Eye (tissue), 1 donor: Measurements from ENCODE around the gene ADGRB2.

Experiments
- DNase-seq: peaks from one replicate; pipeline ENCODE4 v3.0.0-alpha.2; 2015

The ADGRB2 gene, protein sequence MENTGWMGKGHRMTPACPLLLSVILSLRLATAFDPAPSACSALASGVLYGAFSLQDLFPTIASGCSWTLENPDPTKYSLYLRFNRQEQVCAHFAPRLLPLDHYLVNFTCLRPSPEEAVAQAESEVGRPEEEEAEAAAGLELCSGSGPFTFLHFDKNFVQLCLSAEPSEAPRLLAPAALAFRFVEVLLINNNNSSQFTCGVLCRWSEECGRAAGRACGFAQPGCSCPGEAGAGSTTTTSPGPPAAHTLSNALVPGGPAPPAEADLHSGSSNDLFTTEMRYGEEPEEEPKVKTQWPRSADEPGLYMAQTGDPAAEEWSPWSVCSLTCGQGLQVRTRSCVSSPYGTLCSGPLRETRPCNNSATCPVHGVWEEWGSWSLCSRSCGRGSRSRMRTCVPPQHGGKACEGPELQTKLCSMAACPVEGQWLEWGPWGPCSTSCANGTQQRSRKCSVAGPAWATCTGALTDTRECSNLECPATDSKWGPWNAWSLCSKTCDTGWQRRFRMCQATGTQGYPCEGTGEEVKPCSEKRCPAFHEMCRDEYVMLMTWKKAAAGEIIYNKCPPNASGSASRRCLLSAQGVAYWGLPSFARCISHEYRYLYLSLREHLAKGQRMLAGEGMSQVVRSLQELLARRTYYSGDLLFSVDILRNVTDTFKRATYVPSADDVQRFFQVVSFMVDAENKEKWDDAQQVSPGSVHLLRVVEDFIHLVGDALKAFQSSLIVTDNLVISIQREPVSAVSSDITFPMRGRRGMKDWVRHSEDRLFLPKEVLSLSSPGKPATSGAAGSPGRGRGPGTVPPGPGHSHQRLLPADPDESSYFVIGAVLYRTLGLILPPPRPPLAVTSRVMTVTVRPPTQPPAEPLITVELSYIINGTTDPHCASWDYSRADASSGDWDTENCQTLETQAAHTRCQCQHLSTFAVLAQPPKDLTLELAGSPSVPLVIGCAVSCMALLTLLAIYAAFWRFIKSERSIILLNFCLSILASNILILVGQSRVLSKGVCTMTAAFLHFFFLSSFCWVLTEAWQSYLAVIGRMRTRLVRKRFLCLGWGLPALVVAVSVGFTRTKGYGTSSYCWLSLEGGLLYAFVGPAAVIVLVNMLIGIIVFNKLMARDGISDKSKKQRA (N-terminal part only)

DNA sequence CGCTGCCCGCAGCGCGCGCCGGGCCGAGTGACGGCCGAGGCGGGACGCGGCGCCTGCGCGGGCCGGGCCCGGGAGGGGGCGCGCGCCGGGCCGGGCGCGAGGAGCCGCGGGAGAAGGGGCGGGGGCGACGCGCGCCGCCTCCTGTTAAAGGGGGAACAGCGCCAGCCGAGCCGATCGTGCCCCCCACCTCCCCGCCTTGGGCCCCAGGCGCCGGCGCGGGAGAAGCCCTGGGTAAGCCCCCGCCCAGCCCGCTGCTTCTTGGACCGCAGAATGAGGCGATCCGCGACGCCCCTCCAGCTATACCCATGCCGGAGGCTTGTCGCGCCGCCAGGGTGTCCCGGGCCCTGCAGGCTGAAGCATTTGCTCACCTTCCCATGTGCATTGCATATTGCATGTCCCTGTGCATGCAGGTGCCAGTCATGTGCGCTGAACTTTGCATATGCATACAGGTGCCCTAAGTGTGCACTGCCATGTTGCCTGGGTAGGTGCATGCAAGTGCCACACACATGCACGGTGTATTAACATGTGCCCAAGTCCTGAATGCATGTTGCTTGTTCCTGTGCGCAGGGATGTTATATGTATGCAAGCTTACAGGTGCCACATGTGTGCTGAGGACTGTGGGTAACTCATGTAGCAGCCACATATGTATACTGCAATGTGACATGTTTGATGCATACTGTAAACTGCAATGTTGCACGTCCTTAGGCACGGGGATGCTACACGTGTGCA is at the start of gene ADGRB2:
TSS of gene ADGRB2 (minus strand) at position 29 of the 729 bp plus-strand sequence. CDS start 7,119 bp downstream, outside the sequence.
- DNase-seq = peak; percentile 75

DNA sequence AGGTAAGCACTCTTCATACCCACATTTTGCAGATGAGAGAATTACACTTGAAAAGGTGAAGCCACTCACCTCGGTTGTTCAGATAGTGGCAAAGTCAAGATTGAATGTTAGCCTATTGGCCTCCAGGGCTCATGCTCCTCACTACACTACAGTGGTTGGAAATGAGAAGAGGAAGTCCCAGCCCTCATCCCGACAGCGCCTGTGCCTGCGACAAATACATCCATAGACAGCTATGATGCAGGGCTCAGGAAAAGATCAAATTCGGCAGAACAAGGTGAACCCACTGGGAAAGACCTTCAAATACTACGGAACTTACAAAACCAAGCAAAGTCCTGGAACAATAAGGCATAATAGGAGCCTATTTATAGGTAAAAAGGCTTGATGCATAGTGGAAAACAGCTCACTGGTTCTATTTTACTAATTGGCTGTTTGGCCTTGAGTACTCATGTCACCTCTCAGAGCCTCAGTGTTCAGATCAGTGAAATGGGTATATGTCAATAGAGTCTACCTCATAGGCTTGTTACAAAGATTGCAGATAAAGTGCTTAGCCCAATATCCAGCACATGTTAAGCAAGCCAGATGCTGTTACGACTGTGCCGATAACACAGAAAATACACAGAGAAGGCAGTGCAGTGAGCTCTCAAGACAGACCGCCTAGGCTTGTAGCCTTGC is 48.2 kb upstream of the ADGRB2 start:
- DNase-seq = no peak

DNA sequence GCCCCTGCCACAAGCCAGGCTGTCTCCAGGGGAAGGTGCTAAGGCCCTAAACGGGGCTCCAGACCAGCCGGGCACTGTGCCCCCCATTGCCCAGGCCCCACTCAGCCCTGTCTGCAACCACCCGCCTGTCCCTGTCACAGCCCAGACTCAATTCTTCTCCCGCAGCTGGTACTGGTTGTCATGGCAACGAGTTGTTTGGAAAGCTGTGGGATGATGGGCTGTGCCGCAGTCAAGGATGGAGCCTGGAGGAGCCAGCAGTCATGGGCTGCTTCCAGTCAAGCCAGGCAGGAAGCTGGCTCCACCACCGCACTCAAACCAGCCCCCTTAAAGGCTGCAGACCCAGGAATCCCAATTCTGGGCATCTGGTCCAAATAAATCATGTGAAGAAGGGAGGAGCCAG is 47.5 kb upstream of the ADGRB2 start:
- DNase-seq = peak; percentile 94

- no peak for DNase-seq
These were observed 45.6 kb upstream of the ADGRB2 start for GRCh38 chr1:31809698-31810097.

- no peak for DNase-seq
These were observed 43.3 kb upstream of the ADGRB2 start for GRCh38 chr1:31807273-31808048.

DNA sequence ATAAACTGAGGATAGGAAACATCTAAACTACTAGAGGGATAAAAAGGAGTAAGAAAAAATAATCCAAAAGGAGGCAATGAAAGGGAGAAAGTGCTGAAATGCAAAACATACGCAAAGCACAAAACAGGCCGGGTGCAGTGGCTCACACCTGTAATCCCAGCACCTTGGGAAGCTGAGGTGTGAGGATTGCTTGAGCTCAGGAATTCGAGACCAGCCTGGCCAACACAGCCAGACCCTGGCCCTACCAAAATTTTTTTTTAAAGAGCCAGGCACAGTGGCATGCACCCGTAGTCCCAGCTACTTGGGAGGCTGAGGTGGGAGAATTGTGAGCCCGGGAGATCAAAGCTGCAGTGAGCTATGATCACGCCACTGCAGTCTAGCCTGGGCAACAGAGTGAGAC is 41.2 kb upstream of the ADGRB2 start:
- no peak for DNase-seq

DNA sequence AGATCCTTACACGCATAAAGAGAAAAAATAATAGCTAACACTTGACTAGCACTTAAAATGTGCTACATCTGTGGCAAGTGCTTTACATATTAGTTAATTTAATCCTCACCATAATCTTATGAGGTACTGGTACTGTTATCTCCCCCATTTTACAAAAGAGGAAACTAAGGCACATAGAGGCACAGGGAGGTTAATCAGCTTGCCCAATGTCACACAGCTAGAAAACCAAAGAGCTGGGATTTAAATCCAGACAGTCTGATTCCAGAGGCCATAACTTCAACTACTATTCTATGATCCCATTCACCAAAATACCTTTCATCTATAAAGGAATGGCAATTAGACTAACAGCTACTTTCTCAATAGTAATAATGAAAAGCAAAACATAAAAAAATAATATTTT is 40.0 kb upstream of the ADGRB2 start:
- no peak for DNase-seq

DNA sequence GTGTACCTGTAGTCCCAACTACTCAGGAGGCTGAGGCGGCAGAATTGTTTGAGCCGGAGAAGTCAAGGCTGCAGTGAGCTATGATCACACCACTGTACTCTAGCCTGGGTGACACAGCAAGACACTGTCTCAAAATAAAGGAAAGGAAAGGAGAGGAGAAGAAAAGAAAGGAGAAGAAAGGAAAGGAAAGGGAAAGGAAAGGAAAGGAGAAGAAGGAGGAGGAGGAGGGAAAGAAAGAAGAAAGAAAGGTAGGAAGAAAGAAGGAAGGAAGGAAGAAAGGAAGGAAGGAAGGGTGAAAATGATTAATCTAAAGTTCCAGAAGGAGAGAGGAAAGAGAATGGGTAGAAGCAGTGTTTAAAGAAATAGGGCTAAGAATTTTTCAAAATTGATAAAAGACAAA is 39.5 kb upstream of the ADGRB2 start:
- DNase-seq = no peak

DNA sequence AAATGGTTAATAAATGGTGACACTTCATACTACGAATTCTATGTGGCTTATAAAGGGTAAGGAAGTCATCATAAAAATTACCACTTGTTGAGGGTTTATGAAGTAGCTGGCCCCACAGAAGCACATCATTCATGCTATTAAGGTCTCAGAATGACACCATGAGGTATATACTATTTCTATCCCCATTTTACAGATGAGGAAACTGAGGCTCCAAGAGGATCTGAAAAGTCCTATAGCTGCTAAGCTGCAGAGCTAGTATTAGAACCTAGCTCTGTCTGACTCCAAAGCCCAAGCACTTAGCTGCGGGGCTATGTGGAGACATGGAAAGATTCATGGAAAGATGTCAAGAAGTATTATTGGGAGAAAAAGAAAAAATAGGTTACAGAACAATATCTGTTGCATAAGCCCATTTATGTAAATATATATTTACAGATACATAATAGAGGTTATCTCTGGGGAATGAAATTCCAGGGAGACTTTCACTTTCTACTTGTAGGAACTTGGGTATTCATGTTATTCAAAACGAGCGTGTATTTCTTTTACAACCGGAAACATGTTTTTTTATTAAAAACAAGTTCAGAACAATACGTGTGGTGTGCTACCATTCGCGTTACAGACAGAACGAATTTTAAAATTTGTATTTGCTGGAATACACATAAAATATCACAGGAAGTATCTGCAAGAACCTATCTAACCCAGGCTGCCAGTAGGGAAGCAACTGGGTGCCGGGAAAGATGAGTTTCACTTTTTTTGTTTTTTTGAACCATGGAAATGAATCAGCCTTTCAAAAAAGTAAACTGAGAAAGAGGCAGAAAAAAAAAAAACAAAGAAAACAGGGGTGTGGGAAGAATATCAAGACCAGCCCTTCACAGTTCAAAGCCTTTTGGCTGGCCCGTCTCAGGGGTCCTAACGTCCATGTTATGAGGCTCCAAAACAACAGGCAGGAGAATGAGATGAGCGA is 38.3 kb upstream of the ADGRB2 start:
- DNase-seq = no peak

DNA sequence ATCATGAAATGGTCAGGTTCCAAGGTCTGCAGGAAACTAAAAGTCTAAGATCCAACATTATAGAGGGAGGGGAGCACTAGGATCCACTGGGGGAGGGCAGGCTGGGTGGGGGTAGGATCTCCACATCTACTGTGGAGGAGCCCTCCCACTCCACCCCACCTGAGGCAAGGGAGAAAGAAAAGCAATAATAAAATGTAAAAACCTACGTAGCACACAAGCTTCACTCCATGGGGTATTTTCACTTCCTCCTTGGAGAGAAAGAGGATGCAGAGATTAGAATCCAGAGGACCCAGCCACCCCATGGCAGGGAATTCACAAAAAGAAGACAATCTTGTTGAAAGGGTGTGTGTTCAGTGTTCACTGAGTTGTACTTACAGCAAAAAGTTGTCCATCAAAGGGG is 37.3 kb upstream of the ADGRB2 start:
- DNase-seq = no peak

- DNase-seq = no peak
These were observed 36.5 kb upstream of the ADGRB2 start for GRCh38 chr1:31800674-31800967.

DNA sequence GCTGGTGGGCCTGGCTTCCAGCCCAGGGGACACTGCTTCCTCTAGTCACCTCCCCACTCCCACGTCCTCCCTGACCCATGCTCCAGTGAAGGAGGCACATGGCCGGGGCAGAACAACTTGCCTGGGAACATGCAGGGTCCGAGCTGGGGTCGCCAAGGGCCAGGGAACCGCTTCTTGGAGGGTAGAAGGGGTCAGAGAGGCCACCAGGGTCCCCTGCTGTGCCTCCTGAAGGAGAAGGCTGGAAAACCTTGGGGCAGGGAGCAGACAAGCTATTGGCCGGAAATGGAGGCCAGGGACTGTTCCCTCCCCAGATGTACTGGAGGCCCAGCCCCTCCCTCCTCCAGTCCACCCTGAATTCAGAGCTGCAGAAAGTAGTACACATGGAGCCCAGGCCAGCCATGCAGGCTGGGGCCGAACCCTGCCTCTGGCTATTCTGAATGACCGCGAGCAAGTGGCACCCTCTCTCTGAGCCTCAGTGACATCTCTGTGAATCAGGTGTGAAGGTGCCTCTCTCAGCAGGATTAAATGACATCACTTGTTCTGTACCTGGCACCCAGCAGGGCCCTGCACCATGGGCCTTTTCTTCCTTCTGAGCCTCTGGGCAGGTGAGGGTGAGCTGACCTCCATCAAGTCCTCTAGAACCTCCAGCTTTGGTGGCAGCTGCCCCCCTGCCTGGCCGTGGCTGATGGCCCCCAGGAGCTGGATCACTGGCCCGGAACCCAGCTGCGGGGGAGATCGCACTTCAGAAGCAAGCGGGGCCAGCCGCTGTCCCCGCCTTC is 35.9 kb upstream of the ADGRB2 start:
- DNase-seq = no peak

DNA sequence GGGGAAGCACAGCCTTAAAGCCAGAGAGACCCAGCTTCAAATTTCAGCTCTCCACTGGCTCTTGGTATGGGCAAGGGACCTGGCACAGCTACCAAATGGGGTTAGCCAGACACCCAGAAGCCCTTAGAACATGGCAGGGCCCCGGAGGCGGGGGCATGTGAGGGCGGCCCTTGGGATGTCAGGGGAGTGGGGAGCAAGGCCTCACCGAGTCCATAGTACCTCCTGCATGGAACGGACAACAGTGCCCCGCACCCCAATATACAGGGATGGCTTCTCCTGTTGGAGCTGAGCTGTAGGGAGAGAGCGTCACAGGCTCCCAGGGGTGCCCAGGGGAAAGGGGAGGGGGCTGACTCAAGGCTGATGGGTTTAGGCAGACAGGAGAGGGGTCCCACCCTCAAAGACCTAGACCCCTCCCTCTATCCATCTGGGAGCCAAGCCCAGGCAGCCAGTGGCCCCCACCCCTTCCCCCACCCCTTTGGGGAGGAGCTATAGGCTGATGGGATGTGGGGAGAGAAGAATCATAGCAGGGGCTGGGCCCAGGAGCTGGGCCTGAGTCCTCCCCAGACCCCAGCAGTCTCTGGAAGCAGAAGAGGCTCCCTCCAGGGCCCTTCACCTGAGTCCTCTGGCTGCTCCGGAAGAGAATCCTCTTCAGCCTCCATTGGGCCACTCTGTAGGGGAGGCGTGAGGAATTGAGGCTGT is 35.2 kb upstream of the ADGRB2 start:
- no peak for DNase-seq

DNA sequence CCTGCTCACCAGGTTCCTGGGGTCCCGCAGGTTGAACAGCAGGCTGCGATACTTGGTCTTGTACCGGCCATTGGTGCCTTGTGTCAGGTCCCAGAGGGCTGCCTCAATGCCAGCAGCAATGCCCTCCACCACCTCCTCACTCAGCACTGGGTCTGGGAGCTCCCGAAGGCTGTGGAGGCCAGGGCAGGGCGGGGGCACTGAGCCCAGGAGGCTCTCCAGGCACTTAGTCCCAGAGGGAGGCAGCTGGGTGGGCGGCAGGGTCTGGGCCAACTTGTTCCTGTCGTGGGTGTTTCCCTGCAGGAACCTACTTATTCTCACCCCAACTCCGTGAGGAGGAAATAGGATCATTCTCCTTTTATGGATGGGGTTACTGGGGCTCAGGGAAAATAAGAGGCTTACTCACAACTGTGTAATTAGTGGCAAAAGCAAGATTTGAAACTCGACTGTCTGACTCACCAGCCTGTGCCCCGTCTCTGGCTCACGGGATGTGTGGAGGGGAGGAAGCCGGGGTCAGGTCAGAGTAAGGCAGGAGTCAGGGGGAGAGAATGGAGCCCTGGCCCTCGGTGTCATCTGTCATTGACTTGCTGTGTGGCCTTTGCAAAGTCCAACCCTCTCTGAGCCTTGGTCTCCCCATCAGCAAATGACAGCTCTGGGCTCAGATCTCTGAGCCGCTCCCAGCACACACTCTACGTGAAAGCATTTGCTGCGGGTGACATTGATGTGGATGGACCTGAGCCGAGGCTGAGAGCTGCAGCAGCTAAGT is 34.5 kb upstream of the ADGRB2 start:
- peak; percentile 45 for DNase-seq

DNA sequence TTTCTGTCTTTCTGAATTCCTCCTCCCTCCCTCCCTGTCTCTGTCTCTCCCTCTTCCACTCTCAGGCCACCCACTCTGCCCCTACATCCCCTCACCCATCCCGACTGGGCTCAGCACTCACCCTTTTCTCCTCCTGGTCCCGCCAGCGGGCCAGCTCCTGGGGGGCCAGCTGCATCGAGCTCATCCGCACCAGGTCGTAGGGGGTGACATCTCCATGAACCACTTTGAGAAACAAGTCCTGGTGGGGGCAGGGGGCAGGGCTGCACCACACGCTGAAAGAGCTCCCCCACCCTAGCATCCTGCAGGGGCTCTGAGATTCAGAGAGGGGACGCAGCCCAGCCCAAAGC is 33.9 kb upstream of the ADGRB2 start:
- DNase-seq = no peak

DNA sequence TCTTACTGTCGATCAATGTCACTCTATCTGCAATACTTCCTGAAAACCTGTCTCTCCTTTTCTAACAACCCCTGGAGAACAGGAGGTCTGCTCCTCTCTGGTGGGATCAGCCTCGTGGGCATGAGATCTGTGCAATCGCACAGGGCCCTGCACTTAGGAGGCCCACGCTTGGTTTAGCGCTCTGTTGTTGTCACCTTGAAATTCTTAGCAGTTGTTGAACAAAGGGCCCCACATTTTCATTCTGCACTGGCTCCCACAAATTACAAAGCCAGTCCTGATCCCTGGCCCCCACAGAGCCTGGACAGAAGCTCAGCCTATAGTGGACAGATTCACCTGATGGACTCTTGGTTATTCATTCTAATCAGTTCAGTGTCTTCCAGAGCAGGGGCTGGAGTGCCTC is 33.1 kb upstream of the ADGRB2 start:
- no peak for DNase-seq

GRCh38 chr1:31796707-31797106 is 32.6 kb upstream of the ADGRB2 start:
- DNase-seq = no peak
